ENCODE measurements around the gene SAA1.

SAA1 gene

GRCh38 chr11:18310800-18311340 lies 44.8 kb downstream of the SAA1 start:
- Histone ChIP-seq H3K18ac (ENCODE audit: low read length) (no peak overlapping the region), H3K9ac (ENCODE audit: low read length) (no peak overlapping the region), H3K23ac (ENCODE audit: low read length) (no peak overlapping the region), H4K12ac (ENCODE audit: low read depth, low read length) (no peak overlapping the region), H4K8ac (ENCODE audit: low read depth, low read length) (no peak overlapping the region), H3K36me3 (ENCODE audit: control insufficient read depth in 1 of 2, insufficient read depth in 2 of 2, low read length in 2 of 2) (peaks cover 6 to 14% of the 10 kb centered on the region in 2 experiments), H3K27me3 (ENCODE audit: insufficient read depth, low read length) (no peaks in the 10 kb centered on the region), H3K4me1 (ENCODE audit: control insufficient read depth in 1 of 2, insufficient read depth in 2 of 2, low read length in 2 of 2) (peaks cover 15% of the 10 kb centered on the region in 2 experiments), H2BK5ac (ENCODE audit: low read depth, low read length, poor library complexity) (no peak overlapping the region), H2BK12ac (ENCODE audit: low read length) (no peak overlapping the region), H3K4me2 (ENCODE audit: low read length) (no peak overlapping the region), H3K9me3 (ENCODE audit: insufficient read depth, low read depth, low read length) (no peaks in the 10 kb centered on the region), H2AFZ (ENCODE audit: insufficient read depth, low read length, poor library complexity) (no peak overlapping the region), H3K79me1 (ENCODE audit: low read length) (peaks cover 11% of the 10 kb centered on the region), H3K14ac (ENCODE audit: low read length) (no peak overlapping the region), H3K4me3 (ENCODE audit: low read depth, low read length) (no peak overlapping the region), H3K79me2 (ENCODE audit: control insufficient read depth, insufficient read depth, low read length, poor library complexity) (no peaks in the 10 kb centered on the region), H2BK120ac (ENCODE audit: insufficient read depth, low read length, poor library complexity) (no peak overlapping the region), H3K27ac (ENCODE audit: low read depth, low read length) (no peak overlapping the region), H3K4ac (ENCODE audit: low read depth, low read length) (no peak overlapping the region), H2AK5ac (ENCODE audit: low read length) (no peak overlapping the region), H4K91ac (ENCODE audit: low read depth, low read length) (no peak overlapping the region)
- DNase-seq = peak in 1 of 2 donors; percentile 41
- WGBS (ENCODE audit: extremely low coverage, insufficient coverage, insufficient read length) = no CpG with 5 or more reads among the region's 6 CpGs

DNA sequence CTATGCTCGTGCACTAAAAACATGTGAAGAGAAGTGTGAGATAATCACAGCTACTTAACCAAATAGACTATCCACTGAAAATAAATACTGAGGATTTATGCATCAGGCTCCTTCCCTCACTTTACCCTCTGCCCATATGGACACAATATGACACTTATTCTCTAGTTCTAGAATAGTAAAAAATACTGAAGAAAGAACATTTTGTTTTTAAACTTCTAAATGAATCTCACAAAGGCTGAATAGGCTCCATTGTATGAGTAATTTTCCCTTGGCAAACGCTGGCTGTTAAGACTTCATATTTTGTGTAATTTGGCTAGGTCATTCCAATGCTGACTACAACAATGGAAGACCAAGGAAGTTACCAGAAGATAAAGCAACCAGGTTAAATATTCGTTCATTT lies 45.9 kb downstream of the SAA1 start:
- no peak overlapping the region for H4K8ac ChIP-seq (ENCODE audit: low read depth, low read length)
- H2BK120ac ChIP-seq (ENCODE audit: insufficient read depth, low read length, poor library complexity) = no peak overlapping the region
- H3K79me2 ChIP-seq (ENCODE audit: control insufficient read depth, insufficient read depth, low read length, poor library complexity) = no peaks in the 10 kb centered on the region
- peaks cover 6 to 13% of the 10 kb centered on the region in 2 experiments for H3K36me3 ChIP-seq (ENCODE audit: control insufficient read depth in 1 of 2, insufficient read depth in 2 of 2, low read length in 2 of 2)
- H3K4me2 ChIP-seq (ENCODE audit: low read length) = no peak overlapping the region
- H3K79me1 ChIP-seq (ENCODE audit: low read length) = peaks cover 11% of the 10 kb centered on the region
- no peak overlapping the region for H3K23ac ChIP-seq (ENCODE audit: low read length)
- no peak overlapping the region for H3K18ac ChIP-seq (ENCODE audit: low read length)
- no peak overlapping the region for H2BK12ac ChIP-seq (ENCODE audit: low read length)
- H3K4me3 ChIP-seq (ENCODE audit: low read depth, low read length) = no peak overlapping the region
- H3K9ac ChIP-seq (ENCODE audit: low read length) = no peak overlapping the region
- no peak overlapping the region for H2BK5ac ChIP-seq (ENCODE audit: low read depth, low read length, poor library complexity)
- no peak for DNase-seq
- no peak overlapping the region for H4K12ac ChIP-seq (ENCODE audit: low read depth, low read length)
- H3K4ac ChIP-seq (ENCODE audit: low read depth, low read length) = no peak overlapping the region
- H3K27ac ChIP-seq (ENCODE audit: low read depth, low read length) = no peak overlapping the region
- no peaks in the 10 kb centered on the region for H3K9me3 ChIP-seq (ENCODE audit: insufficient read depth, low read depth, low read length)
- no peak overlapping the region for H2AFZ ChIP-seq (ENCODE audit: insufficient read depth, low read length, poor library complexity)
- H2AK5ac ChIP-seq (ENCODE audit: low read length) = no peak overlapping the region
- H3K4me1 ChIP-seq (ENCODE audit: control insufficient read depth in 1 of 2, insufficient read depth in 2 of 2, low read length in 2 of 2) = peaks cover 15% of the 10 kb centered on the region in 2 experiments
- no peaks in the 10 kb centered on the region for H3K27me3 ChIP-seq (ENCODE audit: insufficient read depth, low read length)
- no CpG with 5 or more reads among the region's 3 CpGs for WGBS (ENCODE audit: extremely low coverage, insufficient coverage, insufficient read length)
- H3K14ac ChIP-seq (ENCODE audit: low read length) = no peak overlapping the region
- H4K91ac ChIP-seq (ENCODE audit: low read depth, low read length) = no peak overlapping the region

- peak; percentile 97 to 99 for DNase-seq
- Histone ChIP-seq H4K91ac (ENCODE audit: low read depth, low read length) (no peak overlapping the region), H3K9ac (ENCODE audit: low read length) (no peak overlapping the region), H3K4me1 (ENCODE audit: control insufficient read depth in 1 of 2, insufficient read depth in 2 of 2, low read length in 2 of 2) (peaks cover 15% of the 10 kb centered on the region in 2 experiments), H2BK120ac (ENCODE audit: insufficient read depth, low read length, poor library complexity) (no peak overlapping the region), H3K4ac (ENCODE audit: low read depth, low read length) (no peak overlapping the region), H2AK5ac (ENCODE audit: low read length) (no peak overlapping the region), H3K36me3 (ENCODE audit: control insufficient read depth in 1 of 2, insufficient read depth in 2 of 2, low read length in 2 of 2) (peaks cover 6 to 13% of the 10 kb centered on the region in 2 experiments), H3K4me2 (ENCODE audit: low read length) (no peak overlapping the region), H2AFZ (ENCODE audit: insufficient read depth, low read length, poor library complexity) (no peak overlapping the region), H4K8ac (ENCODE audit: low read depth, low read length) (no peak overlapping the region), H3K79me1 (ENCODE audit: low read length) (peaks cover 11% of the 10 kb centered on the region), H3K79me2 (ENCODE audit: control insufficient read depth, insufficient read depth, low read length, poor library complexity) (no peaks in the 10 kb centered on the region), H3K14ac (ENCODE audit: low read length) (no peak overlapping the region), H3K27me3 (ENCODE audit: insufficient read depth, low read length) (no peaks in the 10 kb centered on the region), H3K4me3 (ENCODE audit: low read depth, low read length) (no peak overlapping the region), H2BK12ac (ENCODE audit: low read length) (no peak overlapping the region), H3K18ac (ENCODE audit: low read length) (no peak overlapping the region), H4K12ac (ENCODE audit: low read depth, low read length) (no peak overlapping the region), H3K27ac (ENCODE audit: low read depth, low read length) (peak overlapping the region; percentile 56), H2BK5ac (ENCODE audit: low read depth, low read length, poor library complexity) (peak overlapping the region; percentile 16), H3K23ac (ENCODE audit: low read length) (no peak overlapping the region), H3K9me3 (ENCODE audit: insufficient read depth, low read depth, low read length) (no peaks in the 10 kb centered on the region)
- WGBS (ENCODE audit: extremely low coverage, insufficient coverage, insufficient read length) = no CpG with 5 or more reads among the region's 2 CpGs
Observed at GRCh38 chr11:18312663-18313420, 46.8 kb downstream of the SAA1 start.

GRCh38 chr11:18313965-18314763 lies 48.1 kb downstream of the SAA1 start:
- H2BK5ac ChIP-seq (ENCODE audit: low read depth, low read length, poor library complexity) = peak overlapping the region; percentile 69

More at GRCh38 chr11:18313965-18314763, 48.1 kb downstream of the SAA1 start:
- Histone ChIP-seq H3K9me3 (ENCODE audit: insufficient read depth, low read depth, low read length) (no peaks in the 10 kb centered on the region), H2AFZ (ENCODE audit: insufficient read depth, low read length, poor library complexity) (no peak overlapping the region), H2BK120ac (ENCODE audit: insufficient read depth, low read length, poor library complexity) (peak overlapping the region; percentile 58), H4K12ac (ENCODE audit: low read depth, low read length) (no peak overlapping the region), H2AK5ac (ENCODE audit: low read length) (no peak overlapping the region), H3K4me1 (ENCODE audit: control insufficient read depth in 1 of 2, insufficient read depth in 2 of 2, low read length in 2 of 2) (peaks cover 15% of the 10 kb centered on the region in 2 experiments), H2BK12ac (ENCODE audit: low read length) (peak overlapping the region; percentile 90), H3K4me3 (ENCODE audit: low read depth, low read length) (no peak overlapping the region), H3K27ac (ENCODE audit: low read depth, low read length) (peak overlapping the region; percentile 17), H3K27me3 (ENCODE audit: insufficient read depth, low read length) (no peaks in the 10 kb centered on the region), H3K14ac (ENCODE audit: low read length) (peak overlapping the region; percentile 65), H3K18ac (ENCODE audit: low read length) (peak overlapping the region; percentile 46), H3K4me2 (ENCODE audit: low read length) (no peak overlapping the region), H3K23ac (ENCODE audit: low read length) (no peak overlapping the region), H4K8ac (ENCODE audit: low read depth, low read length) (peak overlapping the region; percentile 62), H3K4ac (ENCODE audit: low read depth, low read length) (no peak overlapping the region), H3K79me1 (ENCODE audit: low read length) (peaks cover 11% of the 10 kb centered on the region), H3K9ac (ENCODE audit: low read length) (no peak overlapping the region), H3K79me2 (ENCODE audit: control insufficient read depth, insufficient read depth, low read length, poor library complexity) (no peaks in the 10 kb centered on the region), H3K36me3 (ENCODE audit: control insufficient read depth in 1 of 2, insufficient read depth in 2 of 2, low read length in 2 of 2) (peaks cover 6 to 9% of the 10 kb centered on the region in 2 experiments), H4K91ac (ENCODE audit: low read depth, low read length) (peak overlapping the region; percentile 66)
- DNase-seq = peak; percentile 74 to 77
- WGBS (ENCODE audit: extremely low coverage, insufficient coverage, insufficient read length) = no CpG with 5 or more reads among the region's 10 CpGs

Measured in trophoblast cell (in vitro differentiated cells and primary cell).